ENCODE results near the gene GRAMD2A.
A peak's percentile ranks its signal among the peaks of the same experiment; 100 is the strongest.

DNA sequence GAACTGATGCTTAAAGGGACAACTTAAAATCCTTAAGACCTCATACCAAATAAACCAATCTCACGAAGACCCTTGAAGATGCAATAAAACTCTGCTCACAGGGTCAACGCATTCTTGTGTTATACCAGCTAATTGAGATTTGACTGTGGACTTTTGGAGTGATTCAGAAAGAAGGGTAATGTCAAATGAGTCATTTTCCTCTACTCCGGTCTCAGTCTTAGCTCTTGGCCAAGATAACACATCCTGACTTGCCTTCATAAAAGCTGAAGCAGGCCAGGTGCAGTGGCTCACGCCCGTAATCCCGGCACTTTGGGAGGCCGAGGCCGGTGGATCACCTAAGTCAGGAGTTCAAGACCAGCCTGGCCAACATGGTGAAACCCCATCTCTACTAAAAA lies 29.6 kb upstream of the GRAMD2A start:
- TF ChIP-seq, protein P1, sequence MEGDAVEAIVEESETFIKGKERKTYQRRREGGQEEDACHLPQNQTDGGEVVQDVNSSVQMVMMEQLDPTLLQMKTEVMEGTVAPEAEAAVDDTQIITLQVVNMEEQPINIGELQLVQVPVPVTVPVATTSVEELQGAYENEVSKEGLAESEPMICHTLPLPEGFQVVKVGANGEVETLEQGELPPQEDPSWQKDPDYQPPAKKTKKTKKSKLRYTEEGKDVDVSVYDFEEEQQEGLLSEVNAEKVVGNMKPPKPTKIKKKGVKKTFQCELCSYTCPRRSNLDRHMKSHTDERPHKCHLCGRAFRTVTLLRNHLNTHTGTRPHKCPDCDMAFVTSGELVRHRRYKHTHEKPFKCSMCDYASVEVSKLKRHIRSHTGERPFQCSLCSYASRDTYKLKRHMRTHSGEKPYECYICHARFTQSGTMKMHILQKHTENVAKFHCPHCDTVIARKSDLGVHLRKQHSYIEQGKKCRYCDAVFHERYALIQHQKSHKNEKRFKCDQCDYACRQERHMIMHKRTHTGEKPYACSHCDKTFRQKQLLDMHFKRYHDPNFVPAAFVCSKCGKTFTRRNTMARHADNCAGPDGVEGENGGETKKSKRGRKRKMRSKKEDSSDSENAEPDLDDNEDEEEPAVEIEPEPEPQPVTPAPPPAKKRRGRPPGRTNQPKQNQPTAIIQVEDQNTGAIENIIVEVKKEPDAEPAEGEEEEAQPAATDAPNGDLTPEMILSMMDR (tag by site-specific recombination; IDR thresholded peaks at IDR 0.05): no peak
- TF ChIP-seq ZNF132 (tag by site-specific recombination; IDR thresholded peaks at IDR 0.05; ENCODE audit: borderline replicate concordance): no peak
- TF ChIP-seq ZNF211 (tag by site-specific recombination; IDR thresholded peaks at IDR 0.05; ENCODE audit: low read depth): no peak
- TF ChIP-seq, protein P2, sequence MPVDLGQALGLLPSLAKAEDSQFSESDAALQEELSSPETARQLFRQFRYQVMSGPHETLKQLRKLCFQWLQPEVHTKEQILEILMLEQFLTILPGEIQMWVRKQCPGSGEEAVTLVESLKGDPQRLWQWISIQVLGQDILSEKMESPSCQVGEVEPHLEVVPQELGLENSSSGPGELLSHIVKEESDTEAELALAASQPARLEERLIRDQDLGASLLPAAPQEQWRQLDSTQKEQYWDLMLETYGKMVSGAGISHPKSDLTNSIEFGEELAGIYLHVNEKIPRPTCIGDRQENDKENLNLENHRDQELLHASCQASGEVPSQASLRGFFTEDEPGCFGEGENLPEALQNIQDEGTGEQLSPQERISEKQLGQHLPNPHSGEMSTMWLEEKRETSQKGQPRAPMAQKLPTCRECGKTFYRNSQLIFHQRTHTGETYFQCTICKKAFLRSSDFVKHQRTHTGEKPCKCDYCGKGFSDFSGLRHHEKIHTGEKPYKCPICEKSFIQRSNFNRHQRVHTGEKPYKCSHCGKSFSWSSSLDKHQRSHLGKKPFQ (tag by site-specific recombination; IDR thresholded peaks at IDR 0.05): no peak
- peak; percentile 24; the same call in 1 of the 2 replicates for TF ChIP-seq ZBTB7A (tag by site-specific recombination; IDR thresholded peaks at IDR 0.05; ENCODE audit: low read depth)
- TF ChIP-seq MYNN (tag by site-specific recombination; IDR thresholded peaks at IDR 0.05; ENCODE audit: borderline replicate concordance): no peak; the same call in 1 of the 2 replicates
- TF ChIP-seq SP2 (tag by site-specific recombination; IDR thresholded peaks at IDR 0.05): no peak
- TF ChIP-seq TCF7L2 (IDR thresholded peaks at IDR 0.05; ENCODE audit: borderline replicate concordance, low read depth, low read length): no peak
- TF ChIP-seq ZEB2 (tag by site-specific recombination; IDR thresholded peaks at IDR 0.05): peak; percentile 76
- TF ChIP-seq, protein P3, sequence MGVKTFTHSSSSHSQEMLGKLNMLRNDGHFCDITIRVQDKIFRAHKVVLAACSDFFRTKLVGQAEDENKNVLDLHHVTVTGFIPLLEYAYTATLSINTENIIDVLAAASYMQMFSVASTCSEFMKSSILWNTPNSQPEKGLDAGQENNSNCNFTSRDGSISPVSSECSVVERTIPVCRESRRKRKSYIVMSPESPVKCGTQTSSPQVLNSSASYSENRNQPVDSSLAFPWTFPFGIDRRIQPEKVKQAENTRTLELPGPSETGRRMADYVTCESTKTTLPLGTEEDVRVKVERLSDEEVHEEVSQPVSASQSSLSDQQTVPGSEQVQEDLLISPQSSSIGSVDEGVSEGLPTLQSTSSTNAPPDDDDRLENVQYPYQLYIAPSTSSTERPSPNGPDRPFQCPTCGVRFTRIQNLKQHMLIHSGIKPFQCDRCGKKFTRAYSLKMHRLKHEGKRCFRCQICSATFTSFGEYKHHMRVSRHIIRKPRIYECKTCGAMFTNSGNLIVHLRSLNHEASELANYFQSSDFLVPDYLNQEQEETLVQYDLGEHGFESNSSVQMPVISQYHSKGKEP (tag by site-specific recombination; IDR thresholded peaks at IDR 0.05): peak; percentile 7; the same call in 1 of the 2 replicates

All from HEK293 (cell line).